Measurements from ENCODE around the gene YEATS2.

The YEATS2 gene

GRCh38 chr3:183833516-183833915 is 135.9 kb downstream of the YEATS2 start:
- H3K36me3 ChIP-seq (ENCODE audit: control insufficient read depth in 2 of 2, insufficient read depth in 1 of 2, low read length in 2 of 2) = peaks cover 3 to 55% of the 10 kb centered on the region in 2 experiments; a peak in 2 of 3 replicates
- POLR2A ChIA-PET = no interaction called here

GRCh38 chr3:183837390-183837789 is 139.8 kb downstream of the YEATS2 start:
- H3K4me3 ChIP-seq (ENCODE audit: low read depth, low read length) = no peak overlapping the region
- no peak overlapping the region for H3K27ac ChIP-seq (ENCODE audit: extremely low read depth, low read depth, low read length)
- peaks cover 9 to 66% of the 10 kb centered on the region in 2 experiments; a peak in 2 of 3 replicates for H3K36me3 ChIP-seq (ENCODE audit: control insufficient read depth in 2 of 2, insufficient read depth in 1 of 2, low read length in 2 of 2)
- ChIA-PET POLR2A (no interaction called here), CTCF (no interaction called here)
- TF ChIP-seq SETDB1 (IDR thresholded peaks at IDR 0.05; ENCODE audit: insufficient read length, low read length) = no peak
- no peak for TF ChIP-seq ZNF324 (tag by site-specific recombination; IDR thresholded peaks at IDR 0.05)
- no peak for TF ChIP-seq SP3 (tag by site-specific recombination; IDR thresholded peaks at IDR 0.05)
- no peak for TF ChIP-seq KLF7 (tag by site-specific recombination; IDR thresholded peaks at IDR 0.05; ENCODE audit: borderline replicate concordance)
- no peak for TF ChIP-seq PRDM2 (tag by site-specific recombination; IDR thresholded peaks at IDR 0.05; ENCODE audit: borderline replicate concordance)
- TF ChIP-seq ZNF292 (tag by site-specific recombination; IDR thresholded peaks at IDR 0.05; ENCODE audit: borderline replicate concordance, low read depth) = no peak
- no peak for TF ChIP-seq ZNF184 (tag by site-specific recombination; IDR thresholded peaks at IDR 0.05)
- no peak for TF ChIP-seq ZNF530 (tag by site-specific recombination; IDR thresholded peaks at IDR 0.05; ENCODE audit: low read depth)
- no peak for TF ChIP-seq ZNF777 (tag by site-specific recombination; IDR thresholded peaks at IDR 0.05; ENCODE audit: borderline replicate concordance)
- TF ChIP-seq ZNF629 (tag by site-specific recombination; IDR thresholded peaks at IDR 0.05) = no peak
- no peak for TF ChIP-seq ZNF521 (tag by site-specific recombination; IDR thresholded peaks at IDR 0.05)
- no peak for TF ChIP-seq ZNF155 (tag by site-specific recombination; IDR thresholded peaks at IDR 0.05)
- TF ChIP-seq ZNF639 (tag by site-specific recombination; IDR thresholded peaks at IDR 0.05) = no peak
- TF ChIP-seq, protein P1, sequence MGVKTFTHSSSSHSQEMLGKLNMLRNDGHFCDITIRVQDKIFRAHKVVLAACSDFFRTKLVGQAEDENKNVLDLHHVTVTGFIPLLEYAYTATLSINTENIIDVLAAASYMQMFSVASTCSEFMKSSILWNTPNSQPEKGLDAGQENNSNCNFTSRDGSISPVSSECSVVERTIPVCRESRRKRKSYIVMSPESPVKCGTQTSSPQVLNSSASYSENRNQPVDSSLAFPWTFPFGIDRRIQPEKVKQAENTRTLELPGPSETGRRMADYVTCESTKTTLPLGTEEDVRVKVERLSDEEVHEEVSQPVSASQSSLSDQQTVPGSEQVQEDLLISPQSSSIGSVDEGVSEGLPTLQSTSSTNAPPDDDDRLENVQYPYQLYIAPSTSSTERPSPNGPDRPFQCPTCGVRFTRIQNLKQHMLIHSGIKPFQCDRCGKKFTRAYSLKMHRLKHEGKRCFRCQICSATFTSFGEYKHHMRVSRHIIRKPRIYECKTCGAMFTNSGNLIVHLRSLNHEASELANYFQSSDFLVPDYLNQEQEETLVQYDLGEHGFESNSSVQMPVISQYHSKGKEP (tag by site-specific recombination; IDR thresholded peaks at IDR 0.05) = no peak
- no peaks in the 10 kb centered on the region for H3K9me3 ChIP-seq (ENCODE audit: control insufficient read depth, insufficient read depth, low read depth, low read length)
- H3K4me1 ChIP-seq (ENCODE audit: control insufficient read depth, insufficient read depth, low read length) = no peaks in the 10 kb centered on the region

More at GRCh38 chr3:183833516-183833915, 135.9 kb downstream of the YEATS2 start:
- Histone ChIP-seq H3K4me3 (ENCODE audit: low read depth, low read length) (no peak overlapping the region), H3K9me3 (ENCODE audit: control insufficient read depth, insufficient read depth, low read depth, low read length) (no peaks in the 10 kb centered on the region), H3K4me1 (ENCODE audit: control insufficient read depth, insufficient read depth, low read length) (no peaks in the 10 kb centered on the region), H3K27ac (ENCODE audit: extremely low read depth, low read depth, low read length) (no peak overlapping the region)
- CTCF ChIA-PET = no interaction called here
- TF ChIP-seq ZBTB26 (tag by site-specific recombination; optimal IDR thresholded peaks at IDR 0.05) (no peak), ZNF221 (tag by site-specific recombination; IDR thresholded peaks at IDR 0.05; ENCODE audit: borderline replicate concordance) (no peak), ZNF214 (tag by site-specific recombination; IDR thresholded peaks at IDR 0.05; ENCODE audit: borderline replicate concordance) (no peak), ZNF624 (tag by site-specific recombination; IDR thresholded peaks at IDR 0.05) (no peak), ZNF121 (tag by site-specific recombination; IDR thresholded peaks at IDR 0.05) (no peak), ZNF37A (tag by site-specific recombination; IDR thresholded peaks at IDR 0.05) (no peak), TCF7L2 (IDR thresholded peaks at IDR 0.05; ENCODE audit: borderline replicate concordance, low read depth, low read length) (no peak)
- TF ChIP-seq, protein P2, sequence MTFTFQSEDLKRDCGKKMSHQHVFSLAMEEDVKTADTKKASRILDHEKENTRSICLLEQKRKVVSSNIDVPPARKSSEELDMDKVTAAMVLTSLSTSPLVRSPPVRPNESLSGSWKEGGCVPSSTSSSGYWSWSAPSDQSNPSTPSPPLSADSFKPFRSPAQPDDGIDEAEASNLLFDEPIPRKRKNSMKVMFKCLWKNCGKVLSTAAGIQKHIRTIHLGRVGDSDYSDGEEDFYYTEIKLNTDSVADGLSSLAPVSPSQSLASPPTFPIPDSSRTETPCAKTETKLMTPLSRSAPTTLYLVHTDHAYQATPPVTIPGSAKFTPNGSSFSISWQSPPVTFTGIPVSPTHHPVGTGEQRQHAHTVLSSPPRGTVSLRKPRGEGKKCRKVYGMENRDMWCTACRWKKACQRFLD (tag by site-specific recombination; IDR thresholded peaks at IDR 0.05) = no peak
